ENCODE results near the gene SGPP2.
"Not testable (repeated sequence)": the region's sequence is repeated elsewhere in the genome, so short reads cannot be mapped to it uniquely, and the experiment has no call there.

The SGPP2 gene

DNA sequence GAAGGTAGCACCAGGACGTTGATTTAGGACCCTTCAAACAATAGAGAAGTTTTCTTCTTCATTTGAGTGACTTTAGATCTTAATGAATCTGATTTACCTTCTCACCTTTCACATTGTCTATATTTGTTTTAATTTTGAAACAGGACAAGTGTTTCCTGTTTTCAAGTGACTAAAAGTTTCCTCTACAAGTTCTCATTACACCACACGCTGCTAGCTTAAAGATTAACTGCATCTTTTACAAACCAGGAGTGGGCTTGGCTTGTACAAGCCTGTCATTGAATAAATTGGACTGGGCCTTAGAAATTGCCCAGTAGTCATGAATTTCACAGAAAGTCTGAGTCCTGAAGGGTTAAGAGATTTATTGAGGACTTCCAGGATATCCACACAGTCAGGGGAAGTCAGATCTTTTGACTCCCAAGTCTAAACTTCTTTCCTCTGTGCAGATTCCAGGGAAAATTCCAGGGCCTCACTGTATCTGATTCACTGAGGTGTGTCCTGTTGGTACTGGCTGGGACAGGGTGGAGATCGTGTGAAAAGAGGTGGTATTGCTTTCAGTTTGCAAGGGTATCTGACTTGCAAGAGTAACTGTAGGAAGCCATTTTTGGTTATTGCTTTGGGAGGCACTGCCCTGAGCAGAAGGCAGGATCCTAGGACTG is 3.4 kb downstream of the SGPP2 start:
- no peak for DNase-seq (ENCODE audit: low read depth)

DNA sequence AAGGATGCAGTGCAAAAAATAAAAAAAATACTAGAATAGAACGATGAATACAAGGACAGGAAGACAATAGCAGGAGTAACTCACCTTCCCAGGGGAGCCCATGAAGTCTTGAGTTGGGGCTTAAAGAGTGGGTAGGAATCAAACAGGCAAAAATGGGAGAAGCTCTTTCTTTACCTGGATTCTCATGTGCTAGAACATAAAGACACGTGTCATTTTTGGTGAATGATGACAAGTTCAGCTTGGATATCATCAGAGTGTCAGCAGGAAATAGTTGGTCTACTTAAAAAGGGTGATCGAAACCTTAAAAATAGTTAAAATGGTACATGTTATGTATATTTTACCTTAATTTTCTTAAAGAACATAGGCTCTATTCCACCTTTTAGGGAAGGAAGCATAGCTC is 5.7 kb downstream of the SGPP2 start:
- no peak for DNase-seq (ENCODE audit: low read depth)

DNA sequence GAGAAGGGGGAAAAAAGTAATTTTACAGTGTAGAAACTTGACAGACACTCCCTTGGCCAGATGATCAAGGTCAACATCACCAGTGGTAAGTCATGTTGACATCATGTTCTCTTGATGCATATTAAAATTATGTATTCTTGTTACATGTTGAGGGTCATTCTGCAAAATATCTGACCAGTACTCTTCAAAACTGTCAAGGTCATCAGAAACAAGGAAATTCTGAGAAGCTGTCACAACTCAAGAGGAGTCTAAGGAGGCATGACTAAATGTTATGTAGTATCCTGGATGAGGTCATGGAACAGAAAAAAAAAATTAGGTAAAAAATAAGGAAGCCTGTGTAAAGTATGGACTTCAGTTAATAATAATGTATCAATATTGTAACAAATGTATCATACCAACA is 6.3 kb downstream of the SGPP2 start:
- DNase-seq (ENCODE audit: low read depth) = no peak

DNA sequence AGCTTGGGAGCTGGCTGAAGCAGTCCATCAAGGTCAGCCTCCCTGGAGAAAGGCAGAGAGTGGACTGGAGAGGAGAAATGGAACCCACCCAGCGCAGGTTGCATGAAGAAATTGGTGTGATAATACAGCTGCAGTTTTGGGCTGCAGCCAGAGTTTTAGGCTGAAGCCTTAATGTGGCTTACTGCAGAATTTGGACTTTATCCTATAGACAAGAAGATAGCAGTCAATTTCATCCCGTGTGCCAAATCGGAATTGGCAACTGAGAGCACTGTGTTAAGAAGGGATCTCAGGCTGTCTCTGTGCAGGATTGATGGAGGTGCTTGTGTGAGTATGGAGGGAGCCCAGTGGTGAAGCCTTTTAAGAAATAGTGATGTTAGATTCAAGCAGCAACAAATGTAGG is 7.5 kb downstream of the SGPP2 start:
- DNase-seq (ENCODE audit: low read depth) = no peak

DNA sequence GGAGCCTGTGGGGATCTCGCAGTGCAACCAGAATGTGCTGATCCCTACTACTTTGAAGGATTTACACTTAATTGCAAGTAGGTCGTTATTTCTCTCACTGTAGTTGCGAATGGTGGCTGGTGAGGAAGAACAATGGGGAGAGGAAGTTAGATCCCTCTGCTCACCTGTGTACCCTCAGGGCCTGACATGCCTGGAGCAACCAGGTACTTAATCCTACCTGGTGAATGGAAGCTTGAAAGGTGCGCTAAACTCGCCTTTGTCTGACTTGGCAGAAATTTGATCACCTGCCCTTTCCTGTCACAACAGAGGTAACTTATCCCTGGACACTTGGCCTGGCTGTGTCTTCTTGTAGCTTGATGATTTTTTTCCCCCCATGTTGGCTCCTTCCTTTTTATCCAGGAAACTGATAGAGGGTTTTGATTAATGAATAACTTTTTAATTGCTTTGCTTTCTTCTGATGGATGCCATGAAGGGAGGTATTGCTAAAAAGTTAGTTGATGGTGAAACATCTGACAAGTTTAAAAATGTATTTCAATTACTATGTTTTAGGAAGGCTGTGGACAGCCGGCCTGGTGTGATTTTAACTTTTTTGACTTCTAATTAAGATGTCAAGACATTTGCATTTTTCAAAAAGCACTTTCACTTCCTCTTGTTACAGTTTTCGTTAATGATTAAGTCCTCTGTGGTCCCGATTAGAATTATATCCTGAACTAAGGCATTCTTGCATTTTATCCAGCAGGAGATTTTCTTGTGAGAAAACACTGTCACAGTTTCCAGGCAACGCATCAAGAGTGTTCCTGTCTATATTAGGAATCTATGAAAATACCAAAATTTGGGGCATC is 9.2 kb downstream of the SGPP2 start:
- DNase-seq (ENCODE audit: low read depth) = no peak

DNA sequence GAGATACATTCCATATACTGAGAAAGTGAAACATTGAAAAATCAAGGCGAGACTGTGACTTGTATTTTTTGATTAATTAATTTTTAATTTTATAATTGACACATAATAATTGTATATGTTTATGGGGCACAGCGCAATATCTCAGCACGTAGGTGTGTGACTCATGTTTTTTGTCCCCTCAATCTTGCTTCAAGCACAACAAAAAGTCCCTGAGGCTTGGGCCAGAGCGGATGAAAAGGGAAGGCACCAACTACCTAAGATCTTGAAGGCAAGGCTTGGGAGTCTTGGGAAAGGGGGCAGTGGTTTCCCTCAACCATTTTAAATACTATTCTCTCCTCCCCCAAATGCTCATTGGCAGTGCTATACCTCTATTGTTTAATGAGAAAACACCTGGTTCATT is 9.9 kb downstream of the SGPP2 start:
- DNase-seq (ENCODE audit: low read depth) = no peak

DNA sequence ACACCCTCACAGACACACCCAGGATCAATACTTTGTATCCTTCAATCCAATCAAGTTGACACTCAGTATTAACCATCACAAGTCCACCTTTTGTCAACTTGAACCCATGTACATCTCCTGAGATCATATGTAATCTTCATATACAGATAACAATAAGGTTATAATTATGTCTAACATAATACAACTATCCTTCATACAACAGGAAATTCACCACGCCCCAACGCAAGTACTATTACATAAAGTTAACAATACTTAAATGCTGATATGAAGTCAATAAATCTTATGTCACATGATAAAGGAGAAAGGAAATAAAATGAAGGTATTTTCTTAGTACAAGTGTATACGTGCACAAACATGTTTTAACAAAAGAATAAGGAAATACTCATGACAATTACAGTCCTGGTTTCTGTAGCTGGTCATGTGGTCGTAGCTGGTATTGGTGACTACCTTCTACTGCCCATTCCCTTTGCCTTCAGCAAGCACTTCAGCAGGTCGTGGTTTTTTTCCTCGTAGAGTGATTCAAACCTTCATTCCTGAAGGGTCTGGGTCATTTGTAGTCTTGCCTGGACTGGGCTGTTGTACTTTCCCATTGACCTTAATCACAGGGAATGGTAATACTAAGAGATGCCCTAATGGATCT is 11.2 kb downstream of the SGPP2 start:
- not testable (repeated sequence) for DNase-seq (ENCODE audit: low read depth)

DNA sequence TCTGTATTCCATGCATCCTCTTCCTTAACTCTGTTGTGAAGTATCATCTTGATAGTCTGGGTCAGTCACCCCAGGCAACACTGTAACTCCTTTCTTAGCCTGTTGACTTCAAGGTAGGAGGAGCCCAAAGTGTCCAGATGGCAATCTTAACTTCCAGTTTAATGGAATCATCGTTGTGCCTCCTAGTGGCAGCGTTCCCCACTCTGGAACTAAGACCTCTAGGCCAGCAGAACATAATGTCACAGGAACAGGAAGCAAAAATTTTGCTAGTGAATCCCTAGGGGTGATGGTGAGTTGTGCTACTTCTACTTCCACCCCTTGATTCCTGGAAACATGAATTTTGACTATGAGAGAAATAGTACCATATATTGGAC is 11.7 kb downstream of the SGPP2 start:
- no peak for DNase-seq (ENCODE audit: low read depth)

DNA sequence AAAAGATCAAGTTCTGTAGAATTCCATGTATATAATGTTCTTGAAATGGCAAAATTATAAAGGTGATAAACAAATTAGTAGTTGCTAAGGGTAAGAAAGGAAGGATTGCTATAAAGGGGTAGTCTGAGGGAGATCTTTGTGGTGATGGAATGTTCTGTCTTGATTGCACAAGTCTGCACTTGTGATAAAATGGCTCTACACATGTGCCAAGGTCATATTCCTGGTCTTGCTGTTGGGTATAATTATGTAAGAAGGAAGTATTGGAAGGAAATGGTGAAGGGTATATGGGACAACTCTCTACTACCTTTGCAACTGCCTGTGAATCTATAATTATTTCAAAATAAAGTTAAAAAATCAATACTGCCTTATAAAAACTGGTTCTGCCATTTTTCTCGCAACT is 15.3 kb downstream of the SGPP2 start:
- DNase-seq (ENCODE audit: low read depth) = no peak

DNA sequence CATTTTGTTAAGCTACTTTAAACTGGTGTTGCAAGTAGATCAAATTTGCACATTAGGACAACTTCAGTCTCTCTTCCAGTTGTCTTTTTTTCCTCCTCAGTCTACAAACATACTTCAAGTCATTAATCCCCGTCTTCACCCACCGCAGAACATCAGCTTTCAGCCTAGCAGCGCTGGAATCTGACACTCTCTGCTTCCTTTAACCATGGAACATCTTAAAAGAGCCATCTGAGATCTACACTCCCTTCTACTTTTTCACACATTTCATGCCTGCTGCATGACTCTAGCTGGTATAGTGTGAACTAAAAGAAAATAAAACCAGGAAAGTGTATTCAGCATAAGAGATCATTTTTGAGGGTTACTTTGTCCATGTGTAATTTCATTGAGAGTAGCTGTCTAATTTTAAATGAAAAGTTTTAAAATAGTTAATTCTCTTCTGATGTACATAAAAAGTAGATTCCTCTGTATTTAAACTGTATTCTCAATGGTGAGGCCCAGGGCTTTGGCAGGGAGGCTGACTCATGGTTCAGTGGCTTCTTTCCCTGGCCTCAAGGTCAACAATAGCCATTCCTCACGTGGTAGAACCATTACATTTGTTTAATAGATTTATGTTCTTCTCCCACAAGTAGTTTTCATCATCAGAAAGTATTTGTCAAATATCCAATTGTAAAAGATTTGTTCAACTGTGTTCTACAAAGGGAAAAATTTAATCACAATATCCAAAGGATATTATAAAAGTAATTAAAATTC is 16.5 kb downstream of the SGPP2 start:
- peak; percentile 30 for DNase-seq (ENCODE audit: low read depth)

DNA sequence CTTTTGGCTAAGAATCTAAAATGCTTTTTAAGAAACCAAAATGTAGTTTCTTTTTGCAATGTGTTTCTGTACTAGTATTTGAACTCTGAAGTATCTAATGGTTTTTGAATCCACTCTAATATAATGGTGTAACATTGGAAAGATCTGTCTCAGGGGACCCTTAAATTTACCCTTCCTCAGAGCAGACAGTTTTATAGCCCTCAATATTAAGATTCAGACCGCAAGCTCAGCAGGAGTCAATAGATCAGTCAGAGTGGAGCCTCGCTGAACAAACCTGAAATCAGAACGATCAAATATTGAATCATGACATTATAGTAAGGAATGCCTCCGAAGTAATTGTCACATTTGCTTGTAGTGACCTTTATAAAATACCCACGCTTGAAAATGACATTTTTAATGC is 18.3 kb downstream of the SGPP2 start:
- DNase-seq (ENCODE audit: low read depth) = no peak

DNA sequence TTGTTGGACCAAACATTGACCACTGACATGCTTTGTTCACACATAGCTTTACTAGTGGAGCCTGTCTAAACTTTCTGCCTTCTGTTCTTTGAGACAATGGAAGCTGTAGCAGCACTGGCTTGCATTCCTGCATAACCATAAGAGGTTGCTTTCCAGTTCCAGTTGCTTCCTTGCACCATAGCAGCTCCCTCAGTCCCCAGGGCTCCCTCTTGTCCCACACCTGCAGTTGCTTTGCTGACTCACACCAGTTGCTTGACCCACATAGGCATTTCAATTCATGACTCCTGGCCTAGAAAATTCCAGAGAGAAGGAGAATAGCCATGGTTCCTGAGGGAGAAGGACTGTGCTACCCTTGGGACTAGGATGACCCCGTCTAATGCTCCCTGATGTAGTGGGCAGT is 20.9 kb downstream of the SGPP2 start:
- DNase-seq (ENCODE audit: low read depth) = no peak

DNA sequence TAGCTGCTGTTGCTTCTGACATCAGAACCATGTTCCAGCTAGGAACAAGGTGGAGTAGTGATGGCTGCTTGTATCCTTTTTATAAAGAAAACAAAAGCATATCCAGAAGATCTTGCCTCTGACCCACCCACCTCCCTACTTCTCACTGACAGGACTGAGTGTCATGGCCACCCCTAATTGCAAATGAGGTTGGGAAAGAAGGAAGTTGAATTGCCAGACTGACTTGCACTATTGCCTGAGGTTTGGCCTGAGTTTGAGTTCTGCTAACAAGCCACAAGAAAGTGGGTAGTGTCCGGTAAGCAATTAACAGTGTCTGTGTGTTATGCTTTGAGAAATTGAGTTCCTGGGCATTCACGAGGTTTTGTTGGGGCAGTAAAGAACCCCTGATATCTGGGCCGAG is 22.8 kb downstream of the SGPP2 start:
- DNase-seq (ENCODE audit: low read depth) = no peak

DNA sequence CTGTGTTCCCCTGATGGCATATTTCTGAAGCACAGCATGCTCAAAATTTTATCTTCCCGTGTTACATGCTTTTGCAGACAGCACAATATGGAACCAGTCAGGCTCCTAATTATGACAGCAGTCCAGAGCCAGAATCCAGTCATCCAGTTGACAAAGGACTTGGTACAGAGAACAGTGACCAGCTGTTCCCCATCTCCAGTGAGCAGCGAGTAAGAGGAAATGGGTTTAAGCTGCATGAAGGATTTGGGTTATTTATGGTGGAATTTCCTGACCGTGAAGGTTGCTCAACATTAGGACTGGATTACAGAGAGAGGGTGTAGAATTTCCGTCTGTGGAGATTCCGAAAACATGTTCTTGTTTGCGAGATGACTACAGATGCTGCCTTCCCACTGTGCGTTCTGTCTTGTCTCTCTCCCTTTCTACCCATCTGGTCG is 24.4 kb downstream of the SGPP2 start:
- peak; percentile 14 for DNase-seq (ENCODE audit: low read depth)

DNA sequence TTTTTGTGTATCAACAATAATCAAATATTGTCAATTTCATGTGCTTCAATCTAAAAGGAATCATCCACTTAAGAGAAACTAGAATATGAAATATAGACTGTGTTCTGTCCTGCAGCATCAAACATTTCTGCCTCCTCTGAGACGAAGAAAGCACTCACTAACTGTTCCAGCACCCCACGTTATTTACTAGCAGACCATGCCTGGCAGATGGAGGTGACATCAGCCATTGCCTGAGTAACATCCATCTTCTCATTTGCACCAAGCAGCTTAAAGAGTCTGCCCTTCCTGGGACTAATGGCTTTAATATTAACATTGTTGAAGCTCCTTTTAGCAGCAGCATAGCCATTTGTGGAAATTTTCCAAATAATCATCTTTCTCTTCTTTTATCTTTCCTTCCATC is 25.7 kb downstream of the SGPP2 start:
- no peak for DNase-seq (ENCODE audit: low read depth)

DNA sequence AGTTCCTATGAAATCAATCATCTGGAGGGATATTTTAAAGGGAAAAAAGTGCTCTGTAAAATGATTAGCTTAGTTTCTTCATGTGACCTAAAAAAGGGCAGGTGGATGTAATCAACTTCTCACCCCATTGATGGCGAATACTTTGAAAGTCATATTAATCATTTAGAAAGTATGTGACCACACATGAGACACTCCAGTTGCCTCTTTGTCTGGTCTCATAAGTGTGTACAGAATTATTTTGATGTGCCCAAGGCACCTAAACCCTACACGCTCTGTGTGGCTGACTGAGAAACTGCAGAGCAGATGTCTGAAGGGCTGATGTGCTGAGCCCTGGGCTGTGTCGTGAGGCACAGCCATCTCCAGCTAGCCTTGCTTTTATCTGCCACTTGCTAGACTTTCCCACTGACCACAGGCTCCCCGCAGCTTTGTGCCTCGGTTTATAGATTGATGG is 26.9 kb downstream of the SGPP2 start:
- DNase-seq (ENCODE audit: low read depth) = no peak

DNA sequence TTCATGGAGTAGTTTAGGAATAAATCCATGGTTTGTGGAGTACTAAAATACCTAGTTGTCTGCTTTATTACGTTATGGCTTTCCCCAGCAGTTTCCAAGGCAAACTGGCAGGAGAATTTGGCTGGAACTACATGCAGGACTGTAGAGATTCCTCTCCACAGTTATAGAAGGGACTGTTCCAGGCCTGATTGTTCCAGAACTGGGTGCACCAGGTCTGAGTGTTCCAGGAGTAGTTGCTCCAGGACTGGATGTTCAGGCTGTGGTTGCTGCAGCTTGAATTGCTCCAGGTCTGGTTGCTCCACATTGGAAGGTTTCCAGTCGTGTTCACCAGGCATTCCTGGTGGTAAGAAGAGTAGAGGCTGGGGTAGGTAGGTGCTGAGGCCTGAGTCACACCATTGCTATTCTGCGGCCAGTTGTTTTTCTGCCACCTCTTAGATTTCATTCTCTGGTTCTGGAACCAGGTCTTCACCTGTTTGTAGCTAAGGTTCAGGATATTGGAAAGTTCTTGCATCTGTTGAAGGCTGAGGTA is 28.1 kb downstream of the SGPP2 start:
- DNase-seq (ENCODE audit: low read depth) = no peak

DNA sequence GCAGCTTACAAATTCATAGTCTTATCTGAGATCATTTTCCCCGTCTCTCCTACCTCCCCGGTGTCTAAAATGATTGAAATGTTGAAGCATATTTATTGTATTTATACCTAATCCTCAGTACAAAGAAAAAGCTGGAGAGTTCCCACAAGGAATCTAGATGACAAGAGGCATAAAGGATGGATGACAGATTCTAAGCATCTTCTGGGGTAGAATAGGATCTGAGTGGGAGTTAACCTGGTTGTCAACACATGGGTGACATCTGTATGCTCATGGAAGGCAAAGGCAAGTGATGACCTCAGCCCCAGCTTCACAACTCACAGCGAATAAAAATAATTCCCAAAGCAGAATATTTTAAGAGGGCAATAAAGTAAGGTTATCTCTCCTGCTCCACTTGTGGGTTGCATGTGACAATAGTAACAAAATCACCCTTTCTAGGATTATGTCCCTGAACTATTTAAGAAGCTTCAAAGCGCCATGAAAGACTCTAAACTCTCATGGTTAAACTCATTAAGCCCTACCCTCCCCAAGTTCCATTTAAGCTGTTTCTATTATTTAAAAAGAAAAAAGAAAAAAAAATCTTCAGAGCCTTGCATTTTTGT is 32.2 kb downstream of the SGPP2 start:
- DNase-seq (ENCODE audit: low read depth) = no peak

DNA sequence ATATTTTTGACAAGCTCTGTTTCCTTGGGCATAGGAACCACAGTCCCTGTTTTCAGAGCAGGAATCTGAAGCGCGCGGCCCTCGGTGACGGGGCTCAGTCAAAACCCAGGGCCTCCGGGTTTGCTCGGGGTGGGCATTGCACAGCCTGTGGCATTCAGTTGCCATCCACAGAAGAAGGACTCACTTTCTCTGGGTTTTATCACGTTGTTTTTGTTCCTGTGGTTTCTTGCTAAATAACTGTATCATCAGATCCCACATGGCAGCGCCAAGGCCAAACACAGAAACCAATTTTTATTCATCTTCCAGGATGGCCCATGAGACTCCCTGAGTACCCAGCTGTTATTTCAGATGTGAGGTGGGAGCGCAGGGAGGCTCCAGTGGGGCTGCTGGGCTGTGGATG is 35.6 kb downstream of the SGPP2 start:
- no peak for DNase-seq (ENCODE audit: low read depth)

DNA sequence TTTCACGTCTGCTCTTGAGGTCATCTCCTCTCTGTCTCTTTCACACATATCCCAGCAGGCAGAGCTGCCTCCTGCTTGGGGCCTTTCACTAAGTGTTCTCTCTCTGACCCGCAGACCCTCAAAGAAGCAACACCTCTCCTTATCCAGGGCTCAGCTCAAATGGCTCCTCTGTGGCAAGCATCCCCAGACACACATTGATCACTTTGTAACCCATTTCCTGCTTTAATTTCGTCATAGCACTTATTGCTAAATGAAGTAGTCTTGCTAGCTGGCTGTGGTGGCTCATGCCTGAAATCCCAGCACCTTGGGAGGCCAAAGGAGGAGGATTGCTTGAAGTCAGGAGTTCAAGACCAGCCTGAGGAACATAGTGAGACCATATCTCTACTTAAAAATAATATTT is 41.4 kb downstream of the SGPP2 start:
- no peak for DNase-seq (ENCODE audit: low read depth)

DNA sequence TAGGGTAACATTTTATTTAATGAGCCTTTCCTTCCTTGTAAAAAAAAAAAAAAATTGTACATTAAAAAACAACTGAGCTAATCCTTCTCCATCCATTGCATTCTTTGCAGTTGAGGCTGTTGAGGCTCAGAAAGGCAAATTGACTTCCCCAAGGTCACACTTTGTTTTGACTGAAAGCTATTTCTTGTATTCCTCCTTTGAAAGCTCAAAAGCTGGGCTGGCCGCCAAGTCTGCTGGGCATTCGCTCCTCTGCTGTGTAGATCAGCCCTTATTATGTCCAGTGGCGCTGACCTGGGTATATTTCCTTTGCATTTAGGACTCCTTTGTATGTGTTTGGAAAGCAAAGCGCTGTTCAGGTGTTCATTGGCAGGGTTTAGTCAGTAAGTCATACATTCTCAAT is 44.0 kb downstream of the SGPP2 start:
- DNase-seq (ENCODE audit: low read depth) = no peak
